ENCODE measurements around the gene TMEM254. TPM values are rescaled to one million over a fixed set of nuclear protein-coding genes. Genes with fewer than 3 reads are reported as not detected.

Gene TMEM254
- total RNA-seq, 6 donors from 2014 or later: 5.7 to 22.4 (median 16.0) TPM

GRCh38 chr10:80068270-80068669, 10.2 kb upstream of the TMEM254 start:
- ATAC-seq (ENCODE audit: low FRiP score in 2 of 2) (no peak), DNase-seq (no peak)
- Histone ChIP-seq H3K27ac (no peak overlapping the region), H3K36me3 (no peaks in the 10 kb centered on the region), H3K4me3 (no peak overlapping the region), H3K9me3 (no peaks in the 10 kb centered on the region), H3K4me1 (no peaks in the 10 kb centered on the region), H3K27me3 (no peaks in the 10 kb centered on the region)
- WGBS, 2 donors: 63 to 77% methylated on average over 2 of the region's 2 CpGs
- TF ChIP-seq POLR2A (IDR thresholded peaks at IDR 0.05) (no peak), EP300 (IDR thresholded peaks at IDR 0.05) (no peak), CTCF (IDR thresholded peaks at IDR 0.05) (no peak), POLR2AphosphoS5 (IDR thresholded peaks at IDR 0.05) (no peak)

- no peak overlapping the region for H3K27ac ChIP-seq
- DNase-seq: no peak
- ATAC-seq (ENCODE audit: low FRiP score in 2 of 2): no peak
- no peaks in the 10 kb centered on the region for H3K27me3 ChIP-seq
- TF ChIP-seq POLR2AphosphoS5 (IDR thresholded peaks at IDR 0.05) (no peak), EP300 (IDR thresholded peaks at IDR 0.05) (no peak), POLR2A (IDR thresholded peaks at IDR 0.05) (no peak), CTCF (IDR thresholded peaks at IDR 0.05) (no peak)
- no peaks in the 10 kb centered on the region for H3K9me3 ChIP-seq
- H3K36me3 ChIP-seq: no peaks in the 10 kb centered on the region
- H3K4me3 ChIP-seq: no peak overlapping the region
- H3K4me1 ChIP-seq: no peaks in the 10 kb centered on the region
- WGBS, 2 donors: 90 to 92% methylated on average over 2 to 3 of the region's 3 CpGs
Measured at GRCh38 chr10:80070057-80070456, 8.4 kb upstream of the TMEM254 start.

- DNase-seq: no peak
- WGBS, 2 donors: 97 to 100% methylated on average over 2 of the region's 2 CpGs
- H3K9me3 ChIP-seq: no peaks in the 10 kb centered on the region
- H3K4me3 ChIP-seq: no peak overlapping the region
- TF ChIP-seq POLR2AphosphoS5 (IDR thresholded peaks at IDR 0.05) (no peak), EP300 (IDR thresholded peaks at IDR 0.05) (no peak), CTCF (IDR thresholded peaks at IDR 0.05) (no peak), POLR2A (IDR thresholded peaks at IDR 0.05) (no peak)
- no peak overlapping the region for H3K27ac ChIP-seq
- ATAC-seq (ENCODE audit: low FRiP score in 2 of 2): no peak
- no peaks in the 10 kb centered on the region for H3K36me3 ChIP-seq
- H3K4me1 ChIP-seq: peaks cover 2 to 3% (median 2%) of the 10 kb centered on the region in 4 donors
- H3K27me3 ChIP-seq: no peaks in the 10 kb centered on the region
Measured at GRCh38 chr10:80072584-80072983, 5.9 kb upstream of the TMEM254 start.

- ATAC-seq (ENCODE audit: low FRiP score in 2 of 2) (no peak), DNase-seq (no peak)
- Histone ChIP-seq H3K36me3 (no peaks in the 10 kb centered on the region), H3K9me3 (no peaks in the 10 kb centered on the region), H3K27ac (no peak overlapping the region), H3K4me1 (peaks cover 14 to 20% (median 16%) of the 10 kb centered on the region in 4 donors), H3K27me3 (no peaks in the 10 kb centered on the region), H3K4me3 (no peak overlapping the region)
- no peak for TF ChIP-seq CTCF (IDR thresholded peaks at IDR 0.05)
- no peak for TF ChIP-seq EP300 (IDR thresholded peaks at IDR 0.05)
- TF ChIP-seq POLR2AphosphoS5 (IDR thresholded peaks at IDR 0.05): no peak
- no peak for TF ChIP-seq POLR2A (IDR thresholded peaks at IDR 0.05)
- 87 to 100% methylated on average over 1 of the region's 1 CpG for WGBS, 2 donors
Measured at GRCh38 chr10:80075781-80076180, 2.7 kb upstream of the TMEM254 start.

- ATAC-seq (ENCODE audit: low FRiP score in 2 of 2): peak in 1 of 2 donors; percentile 1
- no peak for DNase-seq
- no peaks in the 10 kb centered on the region for H3K9me3 ChIP-seq
- H3K4me1 ChIP-seq: peaks cover 14 to 20% (median 16%) of the 10 kb centered on the region in 4 donors
- TF ChIP-seq POLR2AphosphoS5 (IDR thresholded peaks at IDR 0.05) (no peak), EP300 (IDR thresholded peaks at IDR 0.05) (no peak), CTCF (IDR thresholded peaks at IDR 0.05) (no peak), POLR2A (IDR thresholded peaks at IDR 0.05) (no peak)
- 39 to 65% methylated on average over 9 to 14 of the region's 14 CpGs for WGBS, 2 donors
- H3K27me3 ChIP-seq: no peaks in the 10 kb centered on the region
- peaks cover 0 to 8% (median 3%) of the 10 kb centered on the region in 4 donors for H3K36me3 ChIP-seq
- peak overlapping the region; percentile 60 to 86 (median 76) for H3K4me3 ChIP-seq
- peak overlapping the region; percentile 86 to 98 (median 92) for H3K27ac ChIP-seq
Measured at GRCh38 chr10:80077869-80078447, 507 bp upstream of the TMEM254 start.
